Stimulated activated CD4-positive, alpha-beta T cell treated with anti-CD3 and anti-CD28 coated beads, Interleukin-2, amount 100 ng/mL, for 48 hours (primary cell): ENCODE data around the gene PRKAR2B.

ENCODE experiments used
- DNase-seq, 2 donors: peaks; one replicate each; pipeline ENCODE4 v3.0.0-alpha.2; 2020

Gene PRKAR2B

GRCh38 chr7:107044347-107045194 lies at the start of gene PRKAR2B:
TSS of gene PRKAR2B (plus strand) at chr7:107044705. CDS start at chr7:107044908, 203 bp downstream.
- DNase-seq, result peak; percentile 34 to 38

GRCh38 chr7:106994833-106995232 lies 49.7 kb upstream of the PRKAR2B start:
- DNase-seq, result no peak

GRCh38 chr7:106997487-106998271 lies 46.8 kb upstream of the PRKAR2B start:
- DNase-seq, result no peak

GRCh38 chr7:106999023-106999422 lies 45.5 kb upstream of the PRKAR2B start:
- no peak for DNase-seq

- DNase-seq, result no peak
Observed at GRCh38 chr7:107001490-107001889, 43.0 kb upstream of the PRKAR2B start.

GRCh38 chr7:107002126-107002525 lies 42.4 kb upstream of the PRKAR2B start:
- DNase-seq, result no peak

- DNase-seq, result no peak
Observed at GRCh38 chr7:107002529-107002998, 41.9 kb upstream of the PRKAR2B start.

GRCh38 chr7:107007007-107007891 lies 37.3 kb upstream of the PRKAR2B start:
- DNase-seq, result no peak

- no peak for DNase-seq
Observed at GRCh38 chr7:107007892-107008287, 36.6 kb upstream of the PRKAR2B start.

- DNase-seq, result no peak
Observed at GRCh38 chr7:107009846-107010203, 34.7 kb upstream of the PRKAR2B start.

GRCh38 chr7:107012691-107013090 lies 31.8 kb upstream of the PRKAR2B start:
- no peak for DNase-seq

GRCh38 chr7:107014387-107015023 lies 30.0 kb upstream of the PRKAR2B start:
- no peak for DNase-seq

GRCh38 chr7:107016312-107016711 lies 28.2 kb upstream of the PRKAR2B start:
- DNase-seq, result no peak

GRCh38 chr7:107017965-107018719 lies 26.4 kb upstream of the PRKAR2B start:
- no peak for DNase-seq

GRCh38 chr7:107020400-107020799 lies 24.1 kb upstream of the PRKAR2B start:
- no peak for DNase-seq

- no peak for DNase-seq
Observed at GRCh38 chr7:107021600-107021999, 22.9 kb upstream of the PRKAR2B start.

- no peak for DNase-seq
Observed at GRCh38 chr7:107023522-107024151, 20.9 kb upstream of the PRKAR2B start.

GRCh38 chr7:107024906-107025305 lies 19.6 kb upstream of the PRKAR2B start:
- no peak for DNase-seq

- DNase-seq, result no peak
Observed at GRCh38 chr7:107025449-107026103, 18.9 kb upstream of the PRKAR2B start.

GRCh38 chr7:107026166-107026565 lies 18.3 kb upstream of the PRKAR2B start:
- DNase-seq, result no peak

- DNase-seq, result no peak
Observed at GRCh38 chr7:107027208-107027607, 17.3 kb upstream of the PRKAR2B start.
